H1 (cell line): Measurements from ENCODE around the gene TDP1. TPM values are rescaled to one million over a fixed set of nuclear protein-coding genes. Genes with fewer than 3 reads are reported as not detected.
A peak's percentile ranks its signal among the peaks of the same experiment; 100 is the strongest.

Experiments
- CTCF ChIA-PET: fragments of 300-600 bp; sonication (Branson Sonifier 250); formaldehyde crosslinking; loops from one replicate; lab custom pipeline; 2021; ENCODE audit not compliant: partially characterized antibody; lab: Charles Lee
- POLR2A ChIA-PET: fragments of 300-600 bp; sonication (Branson Sonifier 250); formaldehyde crosslinking; loops from one replicate; lab custom pipeline; 2021; ENCODE audit warnings: inconsistent platforms; ENCODE audit not compliant: partially characterized antibody; lab: Charles Lee
- DNase-seq, 2 experiments: peaks; one replicate each; pipeline versions ENCODE4 v3.0.0 to v3.0.0-alpha.2; 2010 to 2022; ENCODE audit warnings: low spot score in 2 of 2, low read depth in 1 of 2, mixed read lengths in 1 of 2
- FAIRE-seq: peaks from 2 replicates; lab custom pipeline; 2011; peaks lifted over from hg19 to GRCh38; lab: Jason Lieb, UNC
- H2AFZ ChIP-seq: 2 replicates; pipeline ENCODE4 v1.8.1; 2012; ENCODE audit warnings: low read length, inconsistent platforms
- H2AK5ac ChIP-seq: 2 replicates; pipeline ENCODE4 v1.6.1; 2013; ENCODE audit warnings: low read depth, low read length
- H2BK120ac ChIP-seq: replicated peaks from 2 replicates; pipeline ENCODE3; 2013; ENCODE audit warnings: low read depth, low read length, inconsistent platforms
- H2BK12ac ChIP-seq: 2 replicates; pipeline ENCODE4 v1.6.1; 2013; ENCODE audit warnings: low read depth, low read length
- H2BK15ac ChIP-seq: 2 replicates; pipeline ENCODE4 v1.6.1; 2013; ENCODE audit warnings: low read length
- H2BK20ac ChIP-seq: 2 replicates; pipeline ENCODE4 v1.6.1; 2013; ENCODE audit warnings: low read length
- H2BK5ac ChIP-seq: 2 replicates; pipeline ENCODE4 v1.6.1; 2013; ENCODE audit warnings: low read depth, low read length
- H3K14ac ChIP-seq: 2 replicates; pipeline ENCODE4 v1.6.1; 2013; ENCODE audit warnings: inconsistent platforms; ENCODE audit not compliant: insufficient read length
- H3K18ac ChIP-seq: 2 replicates; pipeline ENCODE4 v1.6.1; 2013; ENCODE audit warnings: low read length; ENCODE audit errors: extremely low read depth
- H3K23ac ChIP-seq: 2 replicates; pipeline ENCODE4 v1.6.1; 2013; ENCODE audit warnings: inconsistent platforms; ENCODE audit not compliant: insufficient read length
- H3K23me2 ChIP-seq: 2 replicates; pipeline ENCODE4 v1.6.1; 2013; ENCODE audit warnings: low read depth, low read length
- H3K27ac ChIP-seq: 2 replicates; pipeline ENCODE4 v1.6.1; 2011; ENCODE audit warnings: low read depth, low read length, inconsistent platforms
- H3K27me3 ChIP-seq, 4 experiments: replicated peaks in 1 of 4; 1 replicate in 1 of 4; 2 replicates in 3 of 4; pipeline versions ENCODE4 v1.6.1 to v1.8.1; 2011 to 2013; ENCODE audit warnings: low read length in 3 of 4, mild to moderate bottlenecking in 3 of 4, inconsistent platforms in 2 of 4, mixed read lengths in 2 of 4, moderate library complexity in 1 of 4; ENCODE audit not compliant: control insufficient read depth in 3 of 4, insufficient read depth in 3 of 4; ENCODE audit errors: extremely low read depth in 1 of 4
- H3K36me3 ChIP-seq, 4 experiments: 2 replicates each; pipeline versions ENCODE4 v1.6.1 to v1.8.1; 2011 to 2013; ENCODE audit warnings: mild to moderate bottlenecking in 4 of 4, low read length in 3 of 4, moderate library complexity in 2 of 4, control low read depth in 1 of 4, inconsistent platforms in 1 of 4; ENCODE audit not compliant: insufficient read depth in 4 of 4, control insufficient read depth in 2 of 4
- H3K4ac ChIP-seq: replicated peaks from 2 replicates; pipeline ENCODE3; 2013; ENCODE audit warnings: low read length, low read depth, mixed read lengths, inconsistent platforms; ENCODE audit not compliant: insufficient read length
- H3K4me1 ChIP-seq, 4 experiments: replicated peaks in 1 of 4; 1 replicate in 1 of 4; 2 replicates in 3 of 4; pipeline versions ENCODE4 v1.6.1 to v1.8.1; 2011 to 2013; ENCODE audit warnings: low read length in 3 of 4, inconsistent platforms in 2 of 4, mixed read lengths in 1 of 4; ENCODE audit not compliant: insufficient read depth in 4 of 4, control insufficient read depth in 3 of 4
- H3K4me2 ChIP-seq, 2 experiments: 2 replicates each; pipeline versions ENCODE4 v1.6.1 to v1.8.1; 2011 to 2013; ENCODE audit warnings: low read depth in 2 of 2, low read length in 2 of 2, control low read depth in 1 of 2, inconsistent platforms in 1 of 2, mild to moderate bottlenecking in 1 of 2; ENCODE audit not compliant: insufficient read depth in 1 of 2
- H3K4me3 ChIP-seq, 4 experiments: fragments of 200-600, 300-600 bp in 1 of 4; sonication (generic), shearing (Covaris generic), sonication (Bioruptor Twin) in 1 of 4; 2 replicates each; pipeline versions ENCODE4 v1.5.1 to v1.8.1; 2011 to 2016; ENCODE audit warnings: low read length in 4 of 4, low read depth in 3 of 4, control low read depth in 2 of 4, inconsistent platforms in 2 of 4, mild to moderate bottlenecking in 2 of 4, mixed read lengths in 1 of 4, moderate library complexity in 1 of 4; ENCODE audit not compliant: insufficient read depth in 2 of 4; ENCODE audit errors: extremely low read depth in 1 of 4
- H3K56ac ChIP-seq: replicated peaks from 2 replicates; pipeline ENCODE3; 2013; ENCODE audit warnings: low read depth, mild to moderate bottlenecking, mixed read lengths, low read length, inconsistent platforms; ENCODE audit not compliant: insufficient read length
- H3K79me1 ChIP-seq: 2 replicates; pipeline ENCODE4 v1.6.1; 2013; ENCODE audit warnings: low read depth, low read length, control low read depth
- H3K79me2 ChIP-seq, 2 experiments: 2 replicates each; pipeline versions ENCODE4 v1.6.1 to v1.8.1; 2012 to 2013; ENCODE audit warnings: low read length in 2 of 2, mild to moderate bottlenecking in 2 of 2, inconsistent platforms in 1 of 2; ENCODE audit not compliant: insufficient read depth in 2 of 2, control insufficient read depth in 1 of 2
- H3K9ac ChIP-seq, 4 experiments: replicated peaks in 1 of 4; 1 replicate in 1 of 4; 2 replicates in 3 of 4; pipeline versions ENCODE4 v1.6.1 to v1.8.1; 2011 to 2013; ENCODE audit warnings: low read depth in 3 of 4, low read length in 3 of 4, control low read depth in 2 of 4, mild to moderate bottlenecking in 2 of 4, moderate library complexity in 2 of 4, inconsistent platforms in 1 of 4; ENCODE audit errors: extremely low read depth in 1 of 4
- H3K9me3 ChIP-seq, 2 experiments: 2 replicates each; pipeline versions ENCODE4 v1.6.1 to v1.8.1; 2012 to 2013; ENCODE audit warnings: mild to moderate bottlenecking in 2 of 2, moderate library complexity in 2 of 2, control low read depth in 1 of 2, inconsistent platforms in 1 of 2, low read depth in 1 of 2, low read length in 1 of 2, mixed read lengths in 1 of 2; ENCODE audit not compliant: insufficient read depth in 2 of 2
- H4K20me1 ChIP-seq, 2 experiments: replicated peaks in 1 of 2; 2 replicates each; pipeline versions ENCODE3 to v1.8.1; 2011 to 2013; ENCODE audit warnings: inconsistent platforms in 2 of 2, low read length in 2 of 2, mild to moderate bottlenecking in 1 of 2; ENCODE audit not compliant: insufficient read depth in 2 of 2, control insufficient read depth in 1 of 2
- H4K5ac ChIP-seq: 2 replicates; pipeline ENCODE4 v1.6.1; 2013; ENCODE audit warnings: low read length, low read depth, mixed read lengths, inconsistent platforms; ENCODE audit not compliant: insufficient read length
- H4K8ac ChIP-seq: 2 replicates; pipeline ENCODE4 v1.8.0; 2013; ENCODE audit warnings: mild to moderate bottlenecking, moderate library complexity, low read length, inconsistent platforms; ENCODE audit not compliant: insufficient read depth; ENCODE audit errors: extremely low read depth
- H4K91ac ChIP-seq: replicated peaks from 2 replicates; pipeline ENCODE3; 2013; ENCODE audit warnings: low read length, mixed read lengths, inconsistent platforms; ENCODE audit not compliant: insufficient read length
- BCL11A ChIP-seq, 2 experiments: IDR thresholded peaks; one replicate each; pipeline ENCODE4 v1.6.1; 2011; ENCODE audit warnings: low read depth in 2 of 2, low read length in 2 of 2, mild to moderate bottlenecking in 2 of 2
- CREB1 ChIP-seq: IDR thresholded peaks from 2 replicates; pipeline ENCODE4 v1.6.1; 2012; ENCODE audit warnings: inconsistent platforms
- HDAC6 ChIP-seq: IDR thresholded peaks from one replicate; pipeline ENCODE4 v1.7.1; 2012; ENCODE audit warnings: low read depth, mild to moderate bottlenecking, inconsistent platforms, low read length, moderate library complexity
- NANOG ChIP-seq: IDR thresholded peaks from 2 replicates; pipeline ENCODE4 v1.6.1; 2011; ENCODE audit warnings: low read length, low read depth, mild to moderate bottlenecking, inconsistent platforms; ENCODE audit not compliant: insufficient read depth, poor library complexity, severe bottlenecking
- NRF1 ChIP-seq: IDR thresholded peaks from 2 replicates; pipeline ENCODE4 v1.6.1; 2011; ENCODE audit warnings: mild to moderate bottlenecking, low read depth, low read length, improper control_type of control experiment
- POU5F1 ChIP-seq: IDR thresholded peaks from 2 replicates; pipeline ENCODE4 v1.6.1; 2011; ENCODE audit warnings: low read depth, mild to moderate bottlenecking, low read length, moderate library complexity
- RXRA ChIP-seq: IDR thresholded peaks from 2 replicates; pipeline ENCODE4 v1.6.1; 2011; ENCODE audit warnings: low read depth, mild to moderate bottlenecking, low read length, moderate library complexity; ENCODE audit not compliant: insufficient read depth
- SIN3A ChIP-seq, 2 experiments: IDR thresholded peaks in 1 of 2; conservative IDR thresholded peaks in 1 of 2; 2 replicates each; pipeline ENCODE4 v1.6.1; 2011 to 2012; ENCODE audit warnings: low read length in 2 of 2, improper control_type of control experiment in 1 of 2, low read depth in 1 of 2, mild to moderate bottlenecking in 1 of 2
- SIRT6 ChIP-seq: IDR thresholded peaks from one replicate; pipeline ENCODE4 v1.7.1; 2012; ENCODE audit warnings: low read length, inconsistent platforms
- SIX5 ChIP-seq: IDR thresholded peaks from 2 replicates; pipeline ENCODE4 v1.6.1; 2011; ENCODE audit warnings: mild to moderate bottlenecking, low read depth, low read length
- SP2 ChIP-seq: IDR thresholded peaks from 2 replicates; pipeline ENCODE4 v1.6.1; 2012; ENCODE audit warnings: mild to moderate bottlenecking, low read length, inconsistent platforms
- SRF ChIP-seq: IDR thresholded peaks from 2 replicates; pipeline ENCODE4 v1.6.1; 2011; ENCODE audit warnings: mild to moderate bottlenecking, low read depth, low read length, moderate library complexity
- WGBS, 2 experiments: shearing (Covaris generic) in 1 of 2; methylation state at CpG; one replicate each; pipeline versions ENCODE4 v1.1.6 to v1.1.7; 2013 to 2015; ENCODE audit warnings: low lambda C conversion rate in 2 of 2, mixed read lengths in 2 of 2, inconsistent platforms in 1 of 2, low coverage in 1 of 2, missing lambda C conversion rate in 1 of 2; ENCODE audit not compliant: insufficient replicate concordance in 2 of 2, insufficient coverage in 1 of 2, insufficient read length in 1 of 2; ENCODE audit errors: extremely low coverage in 1 of 2, missing lambda C conversion rate in 1 of 2; 5-methylcytosine and 5-hydroxymethylcytosine counted together
- polyA plus RNA-seq, 7 experiments: library from polyadenylated mRNA; depleted of rRNA in 3 of 7; stranded (reverse) in 5 of 7; unstranded in 2 of 7; fragments of >200 nt in 5 of 7; fragments of 200-250 nt in 2 of 7; gene quantifications; 1 replicate in 5 of 7; 2 replicates in 1 of 7; 4 replicates in 1 of 7; pipeline versions ENCODE4 v1.2.1 to v1.2.3, GENCODE V29; 2011 to 2013; ENCODE audit warnings: missing spikeins in 2 of 7, mixed read lengths in 2 of 7
- total RNA-seq: library from RNA; stranded (reverse); fragmentation: NEBNext Ultra II Directional; extraction: Animal tissue kit (Norgen Biotek cat#: 25700); gene quantifications from 2 replicates; pipeline ENCODE4 v1.2.1, GENCODE V29; 2021
- TF ChIP-seq, protein P1 (sequence below): IDR thresholded peaks from 2 replicates; pipeline ENCODE4 v1.6.1; 2011; ENCODE audit warnings: low read length, improper control_type of control experiment

TDP1 gene
- total and polyA plus RNA-seq, 2 of the 8 experiments (the other 6 are each of a cell fraction or from before 2014, with no cell fraction given), result 32.2 to 69.9 TPM

DNA sequence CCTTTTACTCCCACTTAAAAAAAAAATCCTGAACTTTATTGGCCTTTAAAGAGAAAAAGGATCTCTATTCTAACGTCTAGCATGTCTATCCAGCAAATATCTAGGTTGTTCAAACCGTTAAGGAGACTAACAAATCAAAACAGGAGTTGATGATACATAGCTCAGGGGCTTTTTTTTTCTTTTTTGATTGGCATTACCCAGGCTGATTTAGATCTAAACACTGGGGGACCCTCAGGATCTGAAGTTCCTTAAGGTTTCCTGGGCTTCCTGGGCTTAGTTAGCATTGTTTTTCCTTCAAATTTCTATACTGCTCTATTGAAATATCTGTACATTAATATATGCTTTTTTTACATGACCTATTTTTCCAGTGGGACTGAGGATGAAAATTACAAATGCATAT, 43.5 kb upstream of the TDP1 start:
- CTCF ChIA-PET, result interaction anchor here (0.6 to 2.0 kb wide), 4 partner anchors 12 to 459 kb away, joined by 3 to 5 read pairs (median 3); no protein-coding TSS in a partner anchor
- no peak overlapping the region for H2BK15ac ChIP-seq
- 80% methylated on average over 2 of the region's 2 CpGs; no CpG with 5 or more reads in 1 of the 2 experiments for WGBS, 2 experiments

More for the DNA sequence above, 43.5 kb upstream of the TDP1 start:
- TF ChIP-seq SP2, result no peak
- TF ChIP-seq, protein P1, sequence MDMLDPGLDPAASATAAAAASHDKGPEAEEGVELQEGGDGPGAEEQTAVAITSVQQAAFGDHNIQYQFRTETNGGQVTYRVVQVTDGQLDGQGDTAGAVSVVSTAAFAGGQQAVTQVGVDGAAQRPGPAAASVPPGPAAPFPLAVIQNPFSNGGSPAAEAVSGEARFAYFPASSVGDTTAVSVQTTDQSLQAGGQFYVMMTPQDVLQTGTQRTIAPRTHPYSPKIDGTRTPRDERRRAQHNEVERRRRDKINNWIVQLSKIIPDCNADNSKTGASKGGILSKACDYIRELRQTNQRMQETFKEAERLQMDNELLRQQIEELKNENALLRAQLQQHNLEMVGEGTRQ, result no peak
- TF ChIP-seq RXRA, result no peak
- no peak for TF ChIP-seq SIRT6
- no peak for TF ChIP-seq CREB1
- TF ChIP-seq SIN3A (conservative IDR thresholded peaks at IDR 0.05 in 1 of 2, IDR thresholded peaks at IDR 0.05 in 1 of 2; ENCODE audit: low read depth in 1 of 2, low read length in 2 of 2), result no peak
- TF ChIP-seq BCL11A (IDR thresholded peaks at IDR 0.05; ENCODE audit: low read depth in 2 of 2, low read length in 2 of 2), result no peak
- TF ChIP-seq SIX5, result no peak
- TF ChIP-seq NANOG, result no peak
- TF ChIP-seq HDAC6, result no peak
- no peak for TF ChIP-seq POU5F1
- TF ChIP-seq SRF, result no peak
- TF ChIP-seq NRF1, result no peak
- no peaks in the 10 kb centered on the region; a peak in 1 of 7 replicates for H3K27me3 ChIP-seq
- H2AK5ac ChIP-seq, result no peak overlapping the region
- no peak overlapping the region for H4K5ac ChIP-seq
- H3K18ac ChIP-seq, result no peak overlapping the region
- H4K8ac ChIP-seq, result no peak overlapping the region
- H3K23me2 ChIP-seq, result no peaks in the 10 kb centered on the region; the same call in 1 of the 2 replicates
- H3K14ac ChIP-seq, result no peak overlapping the region
- H3K23ac ChIP-seq, result no peak overlapping the region
- no peak overlapping the region for H3K4ac ChIP-seq
- no peak overlapping the region for H3K27ac ChIP-seq
- DNase-seq (no peak), FAIRE-seq (no peak)
- POLR2A ChIA-PET, result interaction anchor here (0.7 kb wide), 1 partner anchor 45 kb away, joined by 3 read pairs; no protein-coding TSS in a partner anchor
- H2AFZ ChIP-seq, result no peak overlapping the region
- H2BK120ac ChIP-seq, result no peak overlapping the region
- no peaks in the 10 kb centered on the region for H3K79me1 ChIP-seq
- no peaks in the 10 kb centered on the region for H3K79me2 ChIP-seq
- H3K4me2 ChIP-seq, result peak overlapping the region in 1 of 2 experiments; percentile 45; a peak in 1 of 4 replicates
- H4K20me1 ChIP-seq, result no peaks in the 10 kb centered on the region
- no peak overlapping the region for H2BK20ac ChIP-seq
- no peaks in the 10 kb centered on the region for H3K36me3 ChIP-seq
- H3K56ac ChIP-seq, result no peak overlapping the region
- H3K4me1 ChIP-seq, result peaks cover 6 to 13% (median 9%) of the 10 kb centered on the region in 4 experiments; a peak in 6 of 7 replicates
- no peak overlapping the region for H3K9ac ChIP-seq
- no peak overlapping the region for H2BK5ac ChIP-seq
- no peak overlapping the region for H2BK12ac ChIP-seq
- no peak overlapping the region for H4K91ac ChIP-seq
- H3K9me3 ChIP-seq, result no peaks in the 10 kb centered on the region
- no peak overlapping the region for H3K4me3 ChIP-seq
